Smooth muscle cell (in vitro differentiated cells): ENCODE results near the gene PON1. TPM values are rescaled to one million over a fixed set of nuclear protein-coding genes. Genes with fewer than 3 reads are reported as not detected.

ENCODE experiments used
- DNase-seq: peaks from one replicate; lab custom pipeline; 2025; ENCODE audit not compliant: unreplicated experiment; lab: John Stamatoyannopoulos, UW
- H2AFZ ChIP-seq: fragments of 200-600 bp; sonication (generic); 2 replicates; pipeline ENCODE4 v1.6.0; 2016; ENCODE audit warnings: antibody characterized with exemption, low read depth, mild to moderate bottlenecking
- H3F3A ChIP-seq: fragments of 200-600 bp; sonication (generic); 2 replicates; pipeline ENCODE4 v1.6.0; 2017; ENCODE audit warnings: antibody characterized with exemption, low read depth
- H3K27ac ChIP-seq: fragments of 200-600 bp; sonication (generic); 2 replicates; pipeline ENCODE4 v1.5.1; 2016; ENCODE audit warnings: low read depth, mild to moderate bottlenecking
- H3K27me3 ChIP-seq: fragments of 200-600 bp; sonication (generic); 2 replicates; pipeline ENCODE4 v1.6.1; 2016; ENCODE audit warnings: low read depth, mild to moderate bottlenecking
- H3K36me3 ChIP-seq: fragments of 200-600 bp; sonication (generic); 2 replicates; pipeline ENCODE4 v1.5.1; 2016; ENCODE audit warnings: low read depth
- H3K4me1 ChIP-seq: fragments of 200-600 bp; sonication (generic); 2 replicates; pipeline ENCODE4 v1.5.1; 2016; ENCODE audit warnings: low read depth
- H3K4me2 ChIP-seq: fragments of 200-600 bp; sonication (generic); 2 replicates; pipeline ENCODE4 v1.6.0; 2016; ENCODE audit warnings: mild to moderate bottlenecking
- H3K4me3 ChIP-seq: fragments of 200-600 bp; sonication (generic); 2 replicates; pipeline ENCODE4 v1.5.1; 2016; ENCODE audit warnings: mild to moderate bottlenecking
- H3K79me2 ChIP-seq: fragments of 200-600 bp; sonication (generic); 2 replicates; pipeline ENCODE4 v1.6.0; 2016; ENCODE audit warnings: low read depth, mild to moderate bottlenecking
- H3K9ac ChIP-seq: fragments of 200-600 bp; sonication (generic); 2 replicates; pipeline ENCODE4 v1.6.0; 2016; ENCODE audit warnings: low read depth
- H3K9me3 ChIP-seq: fragments of 200-600 bp; sonication (generic); replicated peaks from 2 replicates; pipeline ENCODE4 v1.5.1; 2016; ENCODE audit warnings: low read depth
- H4K20me1 ChIP-seq: fragments of 200-600 bp; sonication (generic); 2 replicates; pipeline ENCODE4 v1.6.0; 2016; ENCODE audit warnings: low read depth
- CTCF ChIP-seq: fragments of 200-600 bp; sonication (generic); IDR thresholded peaks from 2 replicates; pipeline ENCODE4 v1.5.1; 2017; ENCODE audit warnings: borderline replicate concordance, mild to moderate bottlenecking, antibody characterized with exemption; ENCODE audit not compliant: insufficient read depth, poor library complexity, severe bottlenecking
- WGBS: methylation state at CpG from one replicate; pipeline ENCODE4 v1.1.7; 2016; ENCODE audit warnings: low lambda C conversion rate; 5-methylcytosine and 5-hydroxymethylcytosine counted together
- polyA plus RNA-seq: library from polyadenylated mRNA; unstranded; fragments of >200 nt; fragmentation: Nextera tagmentation; extraction: Ambion mirVana; gene quantifications from 2 replicates; pipeline ENCODE4 v1.2.1, GENCODE V29; 2016
- total RNA-seq: library from RNA; depleted of rRNA; stranded (reverse); fragments of >200 nt; gene quantifications from 2 replicates; pipeline ENCODE4 v1.2.3, GENCODE V29; 2014

Gene PON1
- total and polyA plus RNA-seq, 2 experiments from 2014 or later = not detected

GRCh38 chr7:95320651-95321050 is 3.7 kb downstream of the PON1 start:
- no peaks in the 10 kb centered on the region for H4K20me1 ChIP-seq
- H3K27me3 ChIP-seq = peaks cover 6% of the 10 kb centered on the region
- H3K27ac ChIP-seq = no peak overlapping the region
- no peak overlapping the region for H3K4me3 ChIP-seq
- 42% methylated on average over 1 of the region's 1 CpG for WGBS
- DNase-seq = no peak
- H3K4me1 ChIP-seq = peaks cover 10% of the 10 kb centered on the region
- no peak for TF ChIP-seq CTCF
- H3K9me3 ChIP-seq = no peaks in the 10 kb centered on the region
- H3K9ac ChIP-seq = no peak overlapping the region
- H3K79me2 ChIP-seq = no peaks in the 10 kb centered on the region
- H3K4me2 ChIP-seq = no peak overlapping the region
- H3F3A ChIP-seq = peaks cover 6% of the 10 kb centered on the region
- no peak overlapping the region for H2AFZ ChIP-seq
- no peaks in the 10 kb centered on the region for H3K36me3 ChIP-seq

- Histone ChIP-seq H3K27ac (no peak overlapping the region), H3K36me3 (no peaks in the 10 kb centered on the region), H3K79me2 (no peaks in the 10 kb centered on the region), H3K4me3 (no peak overlapping the region), H3K27me3 (peaks cover 6% of the 10 kb centered on the region), H3F3A (peaks cover 6% of the 10 kb centered on the region), H2AFZ (no peak overlapping the region), H4K20me1 (no peaks in the 10 kb centered on the region), H3K4me1 (peaks cover 10% of the 10 kb centered on the region), H3K9me3 (no peaks in the 10 kb centered on the region), H3K9ac (no peak overlapping the region), H3K4me2 (no peak overlapping the region)
- DNase-seq = no peak
- no peak for TF ChIP-seq CTCF
- 93% methylated on average over 1 of the region's 1 CpG for WGBS
Observed at GRCh38 chr7:95319570-95319969, 4.8 kb downstream of the PON1 start.

GRCh38 chr7:95318501-95319100 is 5.7 kb downstream of the PON1 start:
- TF ChIP-seq CTCF = no peak
- WGBS = 88% methylated on average over 8 of the region's 8 CpGs

GRCh38 chr7:95317966-95318365 is 6.4 kb downstream of the PON1 start:
- H4K20me1 ChIP-seq = no peaks in the 10 kb centered on the region
- no peak for TF ChIP-seq CTCF
- no peaks in the 10 kb centered on the region for H3K27me3 ChIP-seq
- no peak overlapping the region for H3K4me3 ChIP-seq
- H3F3A ChIP-seq = peaks cover 6% of the 10 kb centered on the region
- no peak overlapping the region for H3K9ac ChIP-seq
- DNase-seq = no peak
- no peaks in the 10 kb centered on the region for H3K36me3 ChIP-seq
- 91% methylated on average over 3 of the region's 3 CpGs for WGBS
- H3K27ac ChIP-seq = no peak overlapping the region
- H2AFZ ChIP-seq = no peak overlapping the region
- peaks cover 8% of the 10 kb centered on the region for H3K4me1 ChIP-seq
- H3K4me2 ChIP-seq = no peak overlapping the region
- no peaks in the 10 kb centered on the region for H3K79me2 ChIP-seq
- H3K9me3 ChIP-seq = no peaks in the 10 kb centered on the region

More at GRCh38 chr7:95318501-95319100, 5.7 kb downstream of the PON1 start:
- Histone ChIP-seq H3K79me2 (no peaks in the 10 kb centered on the region), H3K4me3 (no peak overlapping the region), H3K27me3 (no peaks in the 10 kb centered on the region), H3K9me3 (no peaks in the 10 kb centered on the region), H3K36me3 (no peaks in the 10 kb centered on the region), H3K4me1 (peaks cover 10% of the 10 kb centered on the region), H3K9ac (no peak overlapping the region), H2AFZ (no peak overlapping the region), H3K27ac (no peak overlapping the region), H3F3A (peaks cover 6% of the 10 kb centered on the region), H3K4me2 (no peak overlapping the region), H4K20me1 (no peaks in the 10 kb centered on the region)
- no peak for DNase-seq
